SK-N-SH treated with all-trans-retinoic acid at 6 μM for 48 hours (cell line): ENCODE results near the gene TEKT1.

Experiments
- ATAC-seq: fragments of 200-7000 bp; cut with Tn5 transposase; 3 replicates; pipeline ENCODE4 v1.9.1; 2020; ENCODE audit warnings: mild to moderate bottlenecking, moderate library complexity
- ARNTL ChIP-seq: fragments of 450-650 bp; formaldehyde crosslinking; IDR thresholded peaks from 2 replicates; pipeline ENCODE4 v1.5.0; 2020; ENCODE audit warnings: low read depth, mild to moderate bottlenecking, moderate library complexity, borderline replicate concordance
- BACH2 ChIP-seq: fragments of 250-450 bp; sonication (Bioruptor Pico); IDR thresholded peaks from 2 replicates; pipeline ENCODE4 v1.9.0; 2021; ENCODE audit warnings: mild to moderate bottlenecking, borderline replicate concordance
- CREB5 ChIP-seq: fragments of 250-450 bp; sonication (Bioruptor Pico); IDR thresholded peaks from 2 replicates; pipeline ENCODE4 v1.5.1; 2020; ENCODE audit warnings: low read depth, mild to moderate bottlenecking, moderate library complexity
- CSDC2 ChIP-seq: fragments of 250-450 bp; sonication (Bioruptor Pico); IDR thresholded peaks from 2 replicates; pipeline ENCODE4 v1.5.0; 2020; ENCODE audit warnings: mild to moderate bottlenecking, moderate library complexity
- CSRNP3 ChIP-seq: fragments of 250-450 bp; sonication (Bioruptor Pico); IDR thresholded peaks from 2 replicates; pipeline ENCODE4 v1.5.1; 2021; ENCODE audit warnings: mild to moderate bottlenecking, moderate library complexity
- ESRRG ChIP-seq: fragments of 250-450 bp; sonication (Bioruptor Pico); IDR thresholded peaks from 2 replicates; pipeline ENCODE4 v1.6.1; 2021; ENCODE audit warnings: mild to moderate bottlenecking
- GLIS3 ChIP-seq: fragments of 250-450 bp; sonication (Bioruptor Pico); IDR thresholded peaks from 2 replicates; pipeline ENCODE4 v1.5.0; 2020; ENCODE audit warnings: mild to moderate bottlenecking, moderate library complexity
- ISL1 ChIP-seq: fragments of 250-450 bp; sonication (Bioruptor Pico); IDR thresholded peaks from 2 replicates; pipeline ENCODE4 v2.1.2; 2022; ENCODE audit warnings: mild to moderate bottlenecking, moderate library complexity
- PATZ1 ChIP-seq: fragments of 250-450 bp; sonication (Bioruptor Pico); IDR thresholded peaks from 2 replicates; pipeline ENCODE4 v1.8.0; 2020; ENCODE audit warnings: mild to moderate bottlenecking, moderate library complexity, borderline replicate concordance
- POU6F1 ChIP-seq: fragments of 250-450 bp; sonication (Bioruptor Pico); IDR thresholded peaks from 2 replicates; pipeline ENCODE4 v1.8.0; 2021; ENCODE audit warnings: low read depth, mild to moderate bottlenecking, moderate library complexity, borderline replicate concordance
- PPARA ChIP-seq: fragments of 250-450 bp; sonication (Bioruptor Pico); IDR thresholded peaks from 2 replicates; pipeline ENCODE4 v1.5.0; 2020; ENCODE audit warnings: mild to moderate bottlenecking, borderline replicate concordance
- RARB ChIP-seq: fragments of 250-450 bp; sonication (Bioruptor Pico); IDR thresholded peaks from 2 replicates; pipeline ENCODE4 v1.8.0; 2021; ENCODE audit warnings: mild to moderate bottlenecking, moderate library complexity
- SNAI2 ChIP-seq: fragments of 250-450 bp; sonication (Bioruptor Pico); IDR thresholded peaks from 2 replicates; pipeline ENCODE4 v1.5.0; 2020; ENCODE audit warnings: mild to moderate bottlenecking, moderate library complexity
- TCF4 ChIP-seq: fragments of 250-450 bp; sonication (Bioruptor Pico); IDR thresholded peaks from 2 replicates; pipeline ENCODE4 v1.8.0; 2021; ENCODE audit warnings: mild to moderate bottlenecking, moderate library complexity, borderline replicate concordance
- TOX ChIP-seq: fragments of 250-450 bp; sonication (Bioruptor Pico); IDR thresholded peaks from 2 replicates; pipeline ENCODE4 v1.8.0; 2021; ENCODE audit warnings: mild to moderate bottlenecking, moderate library complexity, borderline replicate concordance
- TSHZ2 ChIP-seq: fragments of 250-450 bp; sonication (Bioruptor Pico); IDR thresholded peaks from 2 replicates; pipeline ENCODE4 v1.5.0; 2020; ENCODE audit warnings: mild to moderate bottlenecking, moderate library complexity
- ZC3H10 ChIP-seq: fragments of 250-450 bp; sonication (Bioruptor Pico); IDR thresholded peaks from 2 replicates; pipeline ENCODE4 v1.5.1; 2021; ENCODE audit warnings: mild to moderate bottlenecking, moderate library complexity
- ZFP3 ChIP-seq: fragments of 250-450 bp; sonication (Bioruptor Pico); IDR thresholded peaks from 2 replicates; pipeline ENCODE4 v1.5.0; 2020; ENCODE audit warnings: mild to moderate bottlenecking, moderate library complexity
- ZNF565 ChIP-seq: fragments of 450-650 bp; formaldehyde crosslinking; conservative IDR thresholded peaks from 2 replicates; pipeline ENCODE4 v1.5.0; 2020; ENCODE audit warnings: low read depth, mild to moderate bottlenecking, moderate library complexity
- ZNF70 ChIP-seq: fragments of 450-650 bp; formaldehyde crosslinking; IDR thresholded peaks from 2 replicates; pipeline ENCODE4 v1.5.0; 2020; ENCODE audit warnings: mild to moderate bottlenecking, moderate library complexity
- ZNF8 ChIP-seq: fragments of 450-650 bp; formaldehyde crosslinking; IDR thresholded peaks from 2 replicates; pipeline ENCODE4 v1.5.0; 2020; ENCODE audit warnings: mild to moderate bottlenecking, moderate library complexity

The TEKT1 gene

GRCh38 chr17:6857904-6858303 lies 26.4 kb upstream of the TEKT1 start:
- ATAC-seq = no peak
- no peak for TF ChIP-seq SNAI2
- TF ChIP-seq ESRRG = no peak
- no peak for TF ChIP-seq TOX (CRISPR knock-in tag)
- TF ChIP-seq ARNTL = no peak
- no peak for TF ChIP-seq TCF4 (CRISPR knock-in tag)
- no peak for TF ChIP-seq POU6F1 (CRISPR knock-in tag)
- TF ChIP-seq ZNF8 (CRISPR knock-in tag) = no peak
- TF ChIP-seq BACH2 (CRISPR knock-in tag) = no peak
- no peak for TF ChIP-seq PATZ1 (CRISPR knock-in tag)
- TF ChIP-seq CSDC2 (CRISPR knock-in tag) = no peak
- no peak for TF ChIP-seq CSRNP3 (CRISPR knock-in tag)
- no peak for TF ChIP-seq RARB (CRISPR knock-in tag)
- no peak for TF ChIP-seq ZC3H10
- TF ChIP-seq ZFP3 = no peak
- no peak for TF ChIP-seq ISL1

- no peak for TF ChIP-seq GLIS3 (CRISPR knock-in tag)
- no peak for TF ChIP-seq ESRRG
- no peak for TF ChIP-seq ARNTL
These were observed 25.8 kb upstream of the TEKT1 start for GRCh38 chr17:6857336-6857735.

GRCh38 chr17:6856051-6856450 lies 24.5 kb upstream of the TEKT1 start:
- TF ChIP-seq RARB (CRISPR knock-in tag) (no peak), PPARA (CRISPR knock-in tag) (no peak), TOX (CRISPR knock-in tag) (no peak), SNAI2 (no peak), PATZ1 (CRISPR knock-in tag) (no peak), CREB5 (no peak), ZNF70 (no peak), TSHZ2 (CRISPR knock-in tag) (no peak), ESRRG (no peak), ZFP3 (no peak), TCF4 (CRISPR knock-in tag) (no peak), GLIS3 (CRISPR knock-in tag) (no peak), ZNF565 (CRISPR knock-in tag) (no peak), ZC3H10 (no peak), POU6F1 (CRISPR knock-in tag) (no peak), CSRNP3 (CRISPR knock-in tag) (no peak), ISL1 (no peak), ARNTL (no peak)
- ATAC-seq = no peak

More at GRCh38 chr17:6857336-6857735, 25.8 kb upstream of the TEKT1 start:
- ATAC-seq = no peak
